Measurements from ENCODE around the gene KRTAP5-5.

Gene KRTAP5-5

DNA sequence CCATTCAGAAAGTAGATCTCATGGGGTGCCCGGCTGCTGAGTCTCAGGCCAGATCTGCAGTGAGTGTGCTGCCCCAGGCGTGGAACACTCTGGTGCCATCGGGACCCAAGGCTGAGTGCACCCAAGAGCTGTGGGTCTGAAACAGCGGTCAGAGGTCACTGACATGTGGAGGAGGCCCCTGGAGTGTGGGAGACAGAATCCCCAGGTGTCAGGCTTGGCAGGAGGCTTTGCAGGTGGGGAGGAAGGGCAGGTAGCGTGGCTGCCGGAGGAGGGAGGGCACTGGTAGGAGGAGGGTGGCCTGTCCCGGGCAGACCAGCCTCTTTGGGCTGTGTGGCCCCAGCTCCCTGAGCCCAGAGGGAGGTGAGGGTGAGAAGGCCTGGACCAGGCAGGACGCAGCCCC lies 35.7 kb downstream of the KRTAP5-5 start:
- H3K4me2 ChIP-seq = no peak overlapping the region
- no peak overlapping the region for H3K4me3 ChIP-seq (IDR thresholded peaks at IDR 0.05; ENCODE audit: insufficient read depth, low read depth, low read length)
- H2AFZ ChIP-seq (ENCODE audit: low read depth) = no peak overlapping the region
- H3K27me3 ChIP-seq (ENCODE audit: insufficient read depth, low read depth) = peaks cover 27% of the 10 kb centered on the region
- no peak overlapping the region for H3K27ac ChIP-seq
- H4K20me1 ChIP-seq (ENCODE audit: insufficient read depth) = no peaks in the 10 kb centered on the region
- TF ChIP-seq, protein P1, sequence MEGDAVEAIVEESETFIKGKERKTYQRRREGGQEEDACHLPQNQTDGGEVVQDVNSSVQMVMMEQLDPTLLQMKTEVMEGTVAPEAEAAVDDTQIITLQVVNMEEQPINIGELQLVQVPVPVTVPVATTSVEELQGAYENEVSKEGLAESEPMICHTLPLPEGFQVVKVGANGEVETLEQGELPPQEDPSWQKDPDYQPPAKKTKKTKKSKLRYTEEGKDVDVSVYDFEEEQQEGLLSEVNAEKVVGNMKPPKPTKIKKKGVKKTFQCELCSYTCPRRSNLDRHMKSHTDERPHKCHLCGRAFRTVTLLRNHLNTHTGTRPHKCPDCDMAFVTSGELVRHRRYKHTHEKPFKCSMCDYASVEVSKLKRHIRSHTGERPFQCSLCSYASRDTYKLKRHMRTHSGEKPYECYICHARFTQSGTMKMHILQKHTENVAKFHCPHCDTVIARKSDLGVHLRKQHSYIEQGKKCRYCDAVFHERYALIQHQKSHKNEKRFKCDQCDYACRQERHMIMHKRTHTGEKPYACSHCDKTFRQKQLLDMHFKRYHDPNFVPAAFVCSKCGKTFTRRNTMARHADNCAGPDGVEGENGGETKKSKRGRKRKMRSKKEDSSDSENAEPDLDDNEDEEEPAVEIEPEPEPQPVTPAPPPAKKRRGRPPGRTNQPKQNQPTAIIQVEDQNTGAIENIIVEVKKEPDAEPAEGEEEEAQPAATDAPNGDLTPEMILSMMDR (conservative IDR thresholded peaks at IDR 0.05; ENCODE audit: low read depth, low read length) = no peak
- H3K9ac ChIP-seq = no peak overlapping the region
- H3K4me1 ChIP-seq (ENCODE audit: low read depth, poor library complexity, severe bottlenecking) = no peaks in the 10 kb centered on the region
- H3K36me3 ChIP-seq (ENCODE audit: insufficient read depth) = no peaks in the 10 kb centered on the region
- H3K79me2 ChIP-seq (ENCODE audit: insufficient read depth, low read depth) = no peaks in the 10 kb centered on the region

DNA sequence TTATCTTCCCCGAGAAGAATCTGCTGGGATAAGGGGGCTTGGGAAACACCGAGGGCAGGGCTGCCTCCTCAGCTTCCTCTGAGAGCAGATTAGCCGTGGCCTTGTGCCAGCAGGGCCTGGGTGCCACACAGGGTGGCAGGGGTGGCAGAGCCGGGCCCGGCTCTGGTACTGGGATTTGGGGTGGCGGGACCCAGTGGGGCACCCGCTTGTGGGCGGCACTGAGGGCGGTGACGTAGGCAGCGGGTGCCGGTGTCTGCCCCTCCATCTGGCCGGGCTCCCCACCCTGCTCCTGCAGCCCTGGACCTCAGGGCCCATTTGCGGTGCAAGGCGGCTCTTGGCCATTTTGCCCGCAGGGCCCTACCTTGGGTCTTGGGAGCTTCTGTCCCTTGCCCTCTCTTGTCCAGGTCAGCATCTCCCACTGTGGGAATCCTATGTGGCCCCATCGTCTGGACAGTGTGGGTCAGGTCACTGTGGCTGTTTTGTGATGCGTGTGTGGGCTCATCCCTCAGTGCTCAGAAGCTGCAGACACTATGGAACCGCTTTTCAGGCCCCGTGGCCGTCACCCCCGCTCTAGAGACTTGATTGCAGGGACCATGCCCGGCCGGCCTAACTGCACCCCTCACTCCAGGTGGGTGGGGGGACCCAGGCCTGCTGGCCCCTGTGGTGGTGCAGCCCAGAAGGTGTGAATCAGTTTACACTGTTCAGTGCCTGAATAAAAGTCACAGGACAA lies 37.7 kb downstream of the KRTAP5-5 start:
- Histone ChIP-seq H3K9ac (no peak overlapping the region), H3K4me1 (ENCODE audit: low read depth, poor library complexity, severe bottlenecking) (no peaks in the 10 kb centered on the region), H3K4me2 (no peak overlapping the region), H3K4me3 (IDR thresholded peaks at IDR 0.05; ENCODE audit: insufficient read depth, low read depth, low read length) (no peak overlapping the region), H2AFZ (ENCODE audit: low read depth) (no peak overlapping the region), H3K36me3 (ENCODE audit: insufficient read depth) (no peaks in the 10 kb centered on the region), H4K20me1 (ENCODE audit: insufficient read depth) (no peaks in the 10 kb centered on the region), H3K27me3 (ENCODE audit: insufficient read depth, low read depth) (peaks cover 37% of the 10 kb centered on the region; the same call in 1 of the 2 replicates), H3K27ac (no peak overlapping the region), H3K79me2 (ENCODE audit: insufficient read depth, low read depth) (no peaks in the 10 kb centered on the region)
- TF ChIP-seq, protein P1 (conservative IDR thresholded peaks at IDR 0.05; ENCODE audit: low read depth, low read length) = no peak

DNA sequence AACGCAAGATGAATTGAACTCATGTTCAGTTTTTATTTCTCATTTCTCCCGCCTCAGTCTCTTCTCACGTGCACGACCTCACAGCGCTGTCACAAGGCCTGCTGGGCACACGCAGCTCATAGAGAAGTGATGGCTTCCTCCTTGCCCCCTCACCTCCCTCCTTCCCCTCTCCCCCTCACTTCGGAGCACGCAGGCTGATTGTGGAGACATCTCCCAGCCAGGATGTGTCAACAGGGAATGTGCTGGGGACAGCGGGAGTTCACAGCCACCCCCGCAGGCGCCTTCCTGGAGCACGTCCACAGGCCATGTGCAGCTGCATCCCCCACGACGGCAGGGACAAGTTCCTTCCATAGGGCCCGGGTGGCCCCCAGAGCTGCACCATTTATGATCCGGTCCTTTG lies 38.3 kb downstream of the KRTAP5-5 start:
- Histone ChIP-seq H3K4me2 (no peak overlapping the region), H3K4me1 (ENCODE audit: low read depth, poor library complexity, severe bottlenecking) (no peaks in the 10 kb centered on the region), H3K4me3 (IDR thresholded peaks at IDR 0.05; ENCODE audit: insufficient read depth, low read depth, low read length) (no peak overlapping the region), H3K27me3 (ENCODE audit: insufficient read depth, low read depth) (peaks cover 44% of the 10 kb centered on the region; the same call in 1 of the 2 replicates), H2AFZ (ENCODE audit: low read depth) (no peak overlapping the region), H3K27ac (no peak overlapping the region), H3K36me3 (ENCODE audit: insufficient read depth) (no peaks in the 10 kb centered on the region), H3K9ac (no peak overlapping the region), H3K79me2 (ENCODE audit: insufficient read depth, low read depth) (no peaks in the 10 kb centered on the region), H4K20me1 (ENCODE audit: insufficient read depth) (no peaks in the 10 kb centered on the region)
- TF ChIP-seq, protein P1 (conservative IDR thresholded peaks at IDR 0.05; ENCODE audit: low read depth, low read length) = no peak

DNA sequence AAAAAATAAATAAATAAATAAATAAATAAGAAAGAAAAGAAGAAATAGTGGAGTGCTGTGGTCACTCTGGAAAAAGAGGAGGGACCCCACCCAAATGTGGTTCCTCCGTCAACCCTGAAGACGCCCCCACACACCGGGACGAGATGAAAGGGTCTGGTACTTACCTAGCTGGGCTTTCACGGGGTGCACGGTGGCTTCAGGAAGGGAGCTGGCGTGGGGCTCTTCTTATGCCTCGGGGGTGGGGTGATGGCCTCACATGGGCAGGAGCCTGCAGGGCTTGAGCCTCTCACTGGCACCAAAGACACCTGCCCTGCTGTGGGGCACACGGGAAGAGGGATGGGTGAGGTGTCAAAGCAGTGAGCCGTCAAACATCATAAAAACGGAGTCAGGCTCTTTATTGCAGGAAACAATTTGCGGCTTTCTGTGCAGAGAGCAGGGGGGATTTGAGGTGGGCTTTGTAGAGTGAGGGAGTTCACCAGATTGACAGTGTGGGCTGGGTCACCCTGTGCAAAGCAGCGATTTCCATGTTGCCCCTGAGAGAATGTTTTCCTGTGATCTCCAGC lies 39.4 kb downstream of the KRTAP5-5 start:
- peaks cover 53% of the 10 kb centered on the region; the same call in 1 of the 2 replicates for H3K27me3 ChIP-seq (ENCODE audit: insufficient read depth, low read depth)
- no peak overlapping the region for H3K4me2 ChIP-seq
- H3K27ac ChIP-seq = no peak overlapping the region
- H3K4me1 ChIP-seq (ENCODE audit: low read depth, poor library complexity, severe bottlenecking) = no peaks in the 10 kb centered on the region
- TF ChIP-seq, protein P1 (conservative IDR thresholded peaks at IDR 0.05; ENCODE audit: low read depth, low read length) = no peak
- no peak overlapping the region for H3K4me3 ChIP-seq (IDR thresholded peaks at IDR 0.05; ENCODE audit: insufficient read depth, low read depth, low read length)
- H3K9ac ChIP-seq = no peak overlapping the region
- no peaks in the 10 kb centered on the region for H4K20me1 ChIP-seq (ENCODE audit: insufficient read depth)
- H2AFZ ChIP-seq (ENCODE audit: low read depth) = no peak overlapping the region
- no peaks in the 10 kb centered on the region for H3K36me3 ChIP-seq (ENCODE audit: insufficient read depth)
- no peaks in the 10 kb centered on the region for H3K79me2 ChIP-seq (ENCODE audit: insufficient read depth, low read depth)
